Small intestine (tissue), 7 donors: ENCODE results near the gene TNFRSF6B. TPM values are rescaled to one million over a fixed set of nuclear protein-coding genes. Genes with fewer than 3 reads are reported as not detected.

Experiments
- DNase-seq, 2 donors: peaks; one replicate each; pipeline versions ENCODE4 v3.0.0 to v3.0.0-alpha.2; 2013
- FAIRE-seq: peaks from 2 replicates; lab custom pipeline; 2012; peaks lifted over from hg19 to GRCh38; lab: Jason Lieb, UNC
- H3K27ac ChIP-seq, 3 donors: one replicate each; pipeline ENCODE4 v1.5.1; 2013; ENCODE audit warnings: low read length in 2 of 3, mild to moderate bottlenecking in 2 of 3, control low read depth in 1 of 3, inconsistent platforms in 1 of 3, low read depth in 1 of 3, moderate library complexity in 1 of 3
- H3K27me3 ChIP-seq, 3 donors: one replicate each; pipeline ENCODE4 v1.6.1; 2013; ENCODE audit warnings: low read length in 3 of 3, inconsistent platforms in 1 of 3; ENCODE audit not compliant: control insufficient read depth in 3 of 3, insufficient read depth in 3 of 3
- H3K36me3 ChIP-seq, 3 donors: one replicate each; pipeline ENCODE4 v1.6.1; 2013; ENCODE audit warnings: low read length in 3 of 3, inconsistent platforms in 1 of 3, low read depth in 1 of 3, mild to moderate bottlenecking in 1 of 3, moderate library complexity in 1 of 3; ENCODE audit not compliant: control insufficient read depth in 3 of 3, insufficient read depth in 2 of 3
- H3K4me1 ChIP-seq, 3 donors: one replicate each; pipeline ENCODE4 v1.6.1; 2013; ENCODE audit warnings: low read length in 2 of 3, inconsistent platforms in 1 of 3, low read depth in 1 of 3, mild to moderate bottlenecking in 1 of 3, moderate library complexity in 1 of 3; ENCODE audit not compliant: control insufficient read depth in 3 of 3, insufficient read depth in 2 of 3
- H3K4me3 ChIP-seq, 3 donors: one replicate each; pipeline ENCODE4 v1.5.1; 2013; ENCODE audit warnings: low read length in 3 of 3, control low read depth in 1 of 3, inconsistent platforms in 1 of 3, low read depth in 1 of 3, mild to moderate bottlenecking in 1 of 3, moderate library complexity in 1 of 3
- H3K9me3 ChIP-seq, 2 donors: one replicate each; pipeline ENCODE4 v1.6.1; 2013; ENCODE audit warnings: low read depth in 1 of 2, low read length in 1 of 2; ENCODE audit not compliant: control insufficient read depth in 2 of 2, insufficient read depth in 1 of 2
- WGBS, 3 donors: extraction: QIAGEN DNeasy Blood & Tissue Kit; methylation state at CpG; one replicate each; pipeline ENCODE4 v1.1.7; 2013; 5-methylcytosine and 5-hydroxymethylcytosine counted together
- polyA plus RNA-seq, 4 donors: library from polyadenylated mRNA; stranded (reverse) in 3 of 4; unstranded in 1 of 4; fragments of 200-250 nt in 3 of 4; fragments of 120-200 nt in 1 of 4; gene quantifications; one replicate each; pipeline versions ENCODE4 v1.2.1 to v1.2.3, GENCODE V29; 2013
- donor health status: healthy with polysubstance abuse.
- donor health status: control.
- donor health status: control.
- donor health status: Bipolar disorder and iron deficiency.
- donor health status: healthy.

Gene TNFRSF6B
- polyA plus RNA-seq, 4 donors, result 1.9 to 15.9 (median 5.8) TPM

DNA sequence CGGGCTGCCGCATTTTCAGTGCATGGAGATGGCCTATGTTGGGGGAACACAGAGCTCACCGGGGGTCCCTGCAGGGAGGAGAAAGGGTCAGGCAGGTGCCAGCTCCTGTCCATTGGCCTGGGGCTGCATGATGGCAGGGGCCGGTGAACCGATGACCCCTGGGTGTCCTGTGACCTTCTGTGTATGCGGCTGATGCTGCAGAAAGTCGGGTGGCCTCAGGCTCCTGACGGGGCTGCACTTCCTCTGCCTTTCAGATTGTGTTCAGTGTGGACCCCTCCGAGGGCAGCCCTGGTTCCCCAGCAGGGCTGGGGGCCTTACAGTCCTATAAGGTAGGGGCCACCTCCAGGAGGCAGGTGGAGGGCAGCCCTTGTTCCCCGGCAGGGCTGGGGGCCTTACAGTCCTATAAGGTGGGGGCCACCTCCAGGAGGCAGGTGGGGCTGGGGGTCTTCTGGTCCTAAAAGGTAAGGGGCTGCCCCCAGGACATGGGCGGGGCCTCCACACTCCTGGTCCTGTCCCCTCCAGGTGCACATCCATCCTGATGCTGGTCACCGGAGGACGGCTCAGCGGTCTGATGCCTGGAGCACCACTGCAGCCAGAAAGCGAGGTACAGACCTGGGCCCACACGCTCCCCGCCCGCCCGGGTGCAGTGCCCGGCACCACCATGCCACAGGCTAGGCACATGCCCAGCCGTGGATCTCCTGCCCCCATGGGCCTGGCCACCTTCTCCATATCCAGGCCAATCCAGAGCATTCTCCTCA is 11.0 kb upstream of the TNFRSF6B start:
- Histone ChIP-seq H3K27ac (peak overlapping the region in 1 of 3 donors; percentile 95), H3K36me3 (peaks cover 0 to 56% (median 3%) of the 10 kb centered on the region in 3 donors), H3K9me3 (no peaks in the 10 kb centered on the region), H3K4me1 (peaks cover 4 to 16% (median 5%) of the 10 kb centered on the region in 3 donors), H3K27me3 (no peaks in the 10 kb centered on the region), H3K4me3 (no peak overlapping the region)
- WGBS, 3 donors, result 85 to 92% (median 91%) methylated on average over 21 of the region's 21 CpGs
- FAIRE-seq, result no peak
- DNase-seq, result no peak

GRCh38 chr20:63686094-63686491 is 10.4 kb upstream of the TNFRSF6B start:
- DNase-seq (no peak), FAIRE-seq (no peak)
- H3K27ac ChIP-seq, result peak overlapping the region; percentile 53 to 95 (median 65)
- WGBS, 3 donors, result 81 to 84% (median 82%) methylated on average over 22 to 24 of the region's 24 CpGs
- H3K4me3 ChIP-seq, result no peak overlapping the region
- H3K4me1 ChIP-seq, result peaks cover 4 to 16% (median 5%) of the 10 kb centered on the region in 3 donors
- peaks cover 0 to 50% (median 3%) of the 10 kb centered on the region in 3 donors for H3K36me3 ChIP-seq
- no peaks in the 10 kb centered on the region for H3K27me3 ChIP-seq
- H3K9me3 ChIP-seq, result no peaks in the 10 kb centered on the region

DNA sequence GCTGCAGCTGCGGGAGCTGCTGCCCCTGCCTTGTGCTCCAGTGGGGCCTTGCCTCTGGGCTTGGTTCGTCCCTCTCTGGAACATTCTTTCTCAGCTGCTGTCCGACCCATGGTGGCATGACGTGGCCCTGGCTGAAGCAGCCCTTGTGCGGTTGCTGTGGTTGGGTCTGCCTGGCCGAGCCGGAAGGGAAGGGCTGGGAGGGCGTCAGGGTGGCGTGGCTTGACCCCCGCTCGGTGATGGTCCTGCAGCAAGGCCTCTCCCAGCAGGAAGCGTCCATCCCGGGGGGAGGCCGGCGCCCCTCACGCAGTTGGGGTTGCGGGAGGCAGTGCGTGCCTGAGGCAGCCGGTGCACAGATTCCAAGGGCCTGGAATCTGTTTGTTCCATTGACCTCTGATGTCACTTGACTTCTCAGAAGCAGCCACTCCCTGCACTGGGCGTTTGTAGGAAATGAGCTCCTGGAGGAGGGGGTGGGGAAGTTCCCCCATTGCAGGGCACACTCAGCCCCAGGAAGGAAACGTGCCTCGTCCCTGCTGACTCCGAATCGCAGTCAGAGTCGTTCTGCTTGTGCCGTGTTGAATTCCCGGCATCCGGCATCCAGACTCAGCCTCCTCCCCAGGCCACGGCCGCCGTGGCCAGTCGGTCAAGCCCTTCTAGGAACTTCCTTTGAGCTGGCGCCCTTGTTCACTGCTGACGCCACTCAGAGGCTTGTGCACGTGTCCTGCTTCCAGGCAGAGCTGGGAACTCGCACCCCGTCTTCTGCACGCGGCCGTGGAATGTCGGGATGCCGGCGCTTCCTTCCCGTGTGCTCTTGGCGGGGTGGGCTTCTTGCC is 9.7 kb upstream of the TNFRSF6B start:
- H3K4me3 ChIP-seq, result no peak overlapping the region
- FAIRE-seq, result no peak
- H3K4me1 ChIP-seq, result peaks cover 4 to 16% (median 5%) of the 10 kb centered on the region in 3 donors

GRCh38 chr20:63687419-63688178 is 8.9 kb upstream of the TNFRSF6B start:
- H3K4me1 ChIP-seq, result peaks cover 4 to 16% (median 5%) of the 10 kb centered on the region in 3 donors
- 88 to 93% (median 91%) methylated on average over 29 of the region's 29 CpGs for WGBS, 3 donors
- H3K36me3 ChIP-seq, result peaks cover 0 to 43% (median 0%) of the 10 kb centered on the region in 3 donors
- H3K9me3 ChIP-seq, result no peaks in the 10 kb centered on the region
- no peaks in the 10 kb centered on the region for H3K27me3 ChIP-seq
- no peak for DNase-seq
- H3K4me3 ChIP-seq, result no peak overlapping the region
- no peak for FAIRE-seq
- H3K27ac ChIP-seq, result peak overlapping the region; percentile 42 to 95 (median 65)

More for the DNA sequence above, 9.7 kb upstream of the TNFRSF6B start:
- Histone ChIP-seq H3K27ac (peak overlapping the region; percentile 53 to 95 (median 65)), H3K9me3 (no peaks in the 10 kb centered on the region), H3K36me3 (peaks cover 0 to 46% (median 3%) of the 10 kb centered on the region in 3 donors), H3K27me3 (no peaks in the 10 kb centered on the region)
- WGBS, 3 donors, result 30 to 34% (median 33%) methylated on average over 45 of the region's 45 CpGs
- DNase-seq, result peak; percentile 87 to 89

DNA sequence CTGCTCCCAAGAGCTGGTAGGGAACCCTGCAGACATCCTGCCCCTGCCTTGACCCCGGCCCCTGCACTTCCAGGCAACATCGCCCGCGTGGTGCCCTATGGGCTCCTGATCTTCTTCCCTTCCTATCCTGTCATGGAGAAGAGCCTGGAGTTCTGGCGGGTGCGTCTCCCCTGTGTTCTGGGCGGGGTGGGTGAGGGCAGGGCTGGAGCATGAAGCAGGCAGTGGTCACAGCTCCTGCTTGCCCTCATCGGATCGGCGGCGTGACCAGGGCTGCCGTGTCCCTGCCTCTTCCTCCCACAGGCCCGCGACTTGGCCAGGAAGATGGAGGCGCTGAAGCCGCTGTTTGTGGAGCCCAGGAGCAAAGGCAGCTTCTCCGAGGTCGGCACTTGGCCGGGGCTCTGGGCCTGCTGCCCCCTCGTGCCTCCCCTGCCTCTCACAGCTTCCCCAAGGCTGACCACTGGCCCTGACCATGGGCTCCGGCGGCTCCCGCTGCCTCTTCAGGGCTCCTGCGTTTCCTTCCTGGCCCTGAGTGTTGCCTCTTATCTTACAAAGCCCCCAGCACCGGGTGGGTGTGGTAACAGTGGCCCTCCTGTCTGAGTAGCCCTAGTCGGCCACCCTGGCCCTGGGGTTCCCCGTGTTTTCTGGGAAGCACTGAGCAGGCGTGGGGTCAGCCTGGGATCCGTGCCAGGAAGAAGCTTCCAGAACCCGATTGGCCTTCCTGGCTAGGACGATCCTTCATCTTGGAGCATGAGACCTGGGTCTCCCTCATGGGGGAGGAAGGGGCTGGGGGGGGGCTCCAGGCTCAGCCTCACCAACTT is 8.0 kb upstream of the TNFRSF6B start:
- Histone ChIP-seq H3K27ac (peak overlapping the region in 1 of 3 donors; percentile 95), H3K36me3 (peaks cover 0 to 42% (median 0%) of the 10 kb centered on the region in 3 donors), H3K4me1 (peaks cover 4 to 16% (median 5%) of the 10 kb centered on the region in 3 donors), H3K4me3 (no peak overlapping the region), H3K9me3 (no peaks in the 10 kb centered on the region), H3K27me3 (no peaks in the 10 kb centered on the region)
- no peak for DNase-seq
- WGBS, 3 donors, result 74 to 79% (median 77%) methylated on average over 26 to 31 of the region's 31 CpGs
- no peak for FAIRE-seq

GRCh38 chr20:63689046-63690002 is 7.1 kb upstream of the TNFRSF6B start:
- Histone ChIP-seq H3K9me3 (no peaks in the 10 kb centered on the region), H3K27ac (peak overlapping the region in 1 of 3 donors; percentile 95), H3K27me3 (no peaks in the 10 kb centered on the region), H3K4me3 (no peak overlapping the region), H3K4me1 (peaks cover 4 to 16% (median 5%) of the 10 kb centered on the region in 3 donors), H3K36me3 (peaks cover 0 to 46% (median 2%) of the 10 kb centered on the region in 3 donors)
- WGBS, 3 donors, result 47 to 89% (median 71%) methylated on average over 29 to 44 of the region's 44 CpGs
- no peak for FAIRE-seq
- DNase-seq, result no peak
